Measurements from ENCODE around the gene FYN.

DNA sequence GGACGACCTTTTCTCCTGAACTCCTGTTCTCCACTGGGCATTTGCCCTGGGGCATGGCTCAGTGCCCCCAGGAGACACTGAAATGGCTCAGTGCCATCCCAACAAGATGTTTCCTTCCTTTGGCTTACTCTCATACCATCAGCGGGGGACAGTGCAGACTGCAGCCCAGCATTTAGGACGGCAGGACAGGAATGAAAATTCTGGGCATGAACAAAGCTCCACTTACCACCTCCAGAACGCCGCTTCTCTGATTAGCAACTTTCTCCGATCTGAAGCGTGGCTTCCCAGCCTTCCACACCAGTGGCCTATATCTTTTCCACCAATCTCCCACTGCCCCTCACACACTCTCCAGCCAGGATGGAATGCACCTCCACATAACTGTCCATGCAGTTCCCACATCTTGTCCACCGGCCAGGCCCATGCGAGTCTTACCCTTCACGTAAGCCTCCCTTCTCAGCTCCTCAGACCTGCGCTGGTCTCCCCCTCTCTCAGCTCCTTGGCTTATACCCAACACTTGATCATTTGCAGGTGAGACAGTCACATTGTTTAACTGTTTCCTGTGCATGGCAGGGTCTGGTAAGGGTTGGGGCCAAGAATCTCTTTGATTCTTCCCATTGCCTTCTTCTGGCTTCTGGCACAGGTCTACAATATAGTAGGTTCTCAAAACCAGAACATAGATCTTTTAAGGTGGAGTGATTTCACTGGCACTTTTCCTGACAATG lies 114.5 kb downstream of the FYN start:
- TF ChIP-seq, protein P1, sequence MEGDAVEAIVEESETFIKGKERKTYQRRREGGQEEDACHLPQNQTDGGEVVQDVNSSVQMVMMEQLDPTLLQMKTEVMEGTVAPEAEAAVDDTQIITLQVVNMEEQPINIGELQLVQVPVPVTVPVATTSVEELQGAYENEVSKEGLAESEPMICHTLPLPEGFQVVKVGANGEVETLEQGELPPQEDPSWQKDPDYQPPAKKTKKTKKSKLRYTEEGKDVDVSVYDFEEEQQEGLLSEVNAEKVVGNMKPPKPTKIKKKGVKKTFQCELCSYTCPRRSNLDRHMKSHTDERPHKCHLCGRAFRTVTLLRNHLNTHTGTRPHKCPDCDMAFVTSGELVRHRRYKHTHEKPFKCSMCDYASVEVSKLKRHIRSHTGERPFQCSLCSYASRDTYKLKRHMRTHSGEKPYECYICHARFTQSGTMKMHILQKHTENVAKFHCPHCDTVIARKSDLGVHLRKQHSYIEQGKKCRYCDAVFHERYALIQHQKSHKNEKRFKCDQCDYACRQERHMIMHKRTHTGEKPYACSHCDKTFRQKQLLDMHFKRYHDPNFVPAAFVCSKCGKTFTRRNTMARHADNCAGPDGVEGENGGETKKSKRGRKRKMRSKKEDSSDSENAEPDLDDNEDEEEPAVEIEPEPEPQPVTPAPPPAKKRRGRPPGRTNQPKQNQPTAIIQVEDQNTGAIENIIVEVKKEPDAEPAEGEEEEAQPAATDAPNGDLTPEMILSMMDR (CRISPR knock-in tag; IDR thresholded peaks at IDR 0.05) = no peak
- TF ChIP-seq CAMTA2 (CRISPR knock-in tag; IDR thresholded peaks at IDR 0.05; ENCODE audit: borderline replicate concordance) (no peak), ZNF253 (CRISPR knock-in tag; IDR thresholded peaks at IDR 0.05; ENCODE audit: borderline replicate concordance) (no peak), NFYC (CRISPR knock-in tag; IDR thresholded peaks at IDR 0.05) (no peak), ZNF670 (CRISPR knock-in tag; IDR thresholded peaks at IDR 0.05; ENCODE audit: borderline replicate concordance) (no peak)
- TF ChIP-seq, protein P2, sequence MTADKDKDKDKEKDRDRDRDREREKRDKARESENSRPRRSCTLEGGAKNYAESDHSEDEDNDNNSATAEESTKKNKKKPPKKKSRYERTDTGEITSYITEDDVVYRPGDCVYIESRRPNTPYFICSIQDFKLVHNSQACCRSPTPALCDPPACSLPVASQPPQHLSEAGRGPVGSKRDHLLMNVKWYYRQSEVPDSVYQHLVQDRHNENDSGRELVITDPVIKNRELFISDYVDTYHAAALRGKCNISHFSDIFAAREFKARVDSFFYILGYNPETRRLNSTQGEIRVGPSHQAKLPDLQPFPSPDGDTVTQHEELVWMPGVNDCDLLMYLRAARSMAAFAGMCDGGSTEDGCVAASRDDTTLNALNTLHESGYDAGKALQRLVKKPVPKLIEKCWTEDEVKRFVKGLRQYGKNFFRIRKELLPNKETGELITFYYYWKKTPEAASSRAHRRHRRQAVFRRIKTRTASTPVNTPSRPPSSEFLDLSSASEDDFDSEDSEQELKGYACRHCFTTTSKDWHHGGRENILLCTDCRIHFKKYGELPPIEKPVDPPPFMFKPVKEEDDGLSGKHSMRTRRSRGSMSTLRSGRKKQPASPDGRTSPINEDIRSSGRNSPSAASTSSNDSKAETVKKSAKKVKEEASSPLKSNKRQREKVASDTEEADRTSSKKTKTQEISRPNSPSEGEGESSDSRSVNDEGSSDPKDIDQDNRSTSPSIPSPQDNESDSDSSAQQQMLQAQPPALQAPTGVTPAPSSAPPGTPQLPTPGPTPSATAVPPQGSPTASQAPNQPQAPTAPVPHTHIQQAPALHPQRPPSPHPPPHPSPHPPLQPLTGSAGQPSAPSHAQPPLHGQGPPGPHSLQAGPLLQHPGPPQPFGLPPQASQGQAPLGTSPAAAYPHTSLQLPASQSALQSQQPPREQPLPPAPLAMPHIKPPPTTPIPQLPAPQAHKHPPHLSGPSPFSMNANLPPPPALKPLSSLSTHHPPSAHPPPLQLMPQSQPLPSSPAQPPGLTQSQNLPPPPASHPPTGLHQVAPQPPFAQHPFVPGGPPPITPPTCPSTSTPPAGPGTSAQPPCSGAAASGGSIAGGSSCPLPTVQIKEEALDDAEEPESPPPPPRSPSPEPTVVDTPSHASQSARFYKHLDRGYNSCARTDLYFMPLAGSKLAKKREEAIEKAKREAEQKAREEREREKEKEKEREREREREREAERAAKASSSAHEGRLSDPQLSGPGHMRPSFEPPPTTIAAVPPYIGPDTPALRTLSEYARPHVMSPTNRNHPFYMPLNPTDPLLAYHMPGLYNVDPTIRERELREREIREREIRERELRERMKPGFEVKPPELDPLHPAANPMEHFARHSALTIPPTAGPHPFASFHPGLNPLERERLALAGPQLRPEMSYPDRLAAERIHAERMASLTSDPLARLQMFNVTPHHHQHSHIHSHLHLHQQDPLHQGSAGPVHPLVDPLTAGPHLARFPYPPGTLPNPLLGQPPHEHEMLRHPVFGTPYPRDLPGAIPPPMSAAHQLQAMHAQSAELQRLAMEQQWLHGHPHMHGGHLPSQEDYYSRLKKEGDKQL (CRISPR knock-in tag; IDR thresholded peaks at IDR 0.05; ENCODE audit: low read depth) = no peak

Data from HepG2 (cell line).